K562 (cell line): Measurements from ENCODE around the gene DENND2A. TPM values are rescaled to one million over a fixed set of nuclear protein-coding genes. Genes with fewer than 3 reads are reported as not detected.

Source experiments
- C11orf30 ChIP-seq: fragments of 450-650 bp; IDR thresholded peaks from 2 replicates; pipeline ENCODE4 v1.6.1; 2016; ENCODE audit warnings: low read depth, mild to moderate bottlenecking
- CBFA2T3 ChIP-seq: fragments of 450-650 bp; IDR thresholded peaks from 2 replicates; pipeline ENCODE4 v1.6.1; 2017
- CC2D1A ChIP-seq: fragments of 450-650 bp; IDR thresholded peaks from 2 replicates; pipeline ENCODE4 v1.6.1; 2017; ENCODE audit warnings: mild to moderate bottlenecking
- EP400 ChIP-seq: fragments of 450-650 bp; IDR thresholded peaks from 2 replicates; pipeline ENCODE4 v1.6.1; 2017; ENCODE audit warnings: antibody characterized with exemption, mild to moderate bottlenecking, moderate library complexity
- EZH2 ChIP-seq: IDR thresholded peaks from 2 replicates; pipeline ENCODE4 v1.6.1; 2012; ENCODE audit warnings: low read depth, mild to moderate bottlenecking, inconsistent platforms, low read length, borderline replicate concordance
- MAFF ChIP-seq: IDR thresholded peaks from 2 replicates; pipeline ENCODE4 v1.6.1; 2012; ENCODE audit warnings: low read length, improper control_type of control experiment
- MGA ChIP-seq: fragments of 450-650 bp; IDR thresholded peaks from 2 replicates; pipeline ENCODE4 v1.6.1; 2016; ENCODE audit warnings: mild to moderate bottlenecking, moderate library complexity
- ZBTB7A ChIP-seq: IDR thresholded peaks from 2 replicates; pipeline ENCODE4 v1.6.1; 2011; ENCODE audit warnings: low read depth, mild to moderate bottlenecking, low read length, moderate library complexity, borderline replicate concordance; ENCODE audit not compliant: control insufficient read depth
- ZNF609 ChIP-seq: sonication (generic); formaldehyde crosslinking; IDR thresholded peaks from 2 replicates; pipeline ENCODE4 v1.8.1; 2023; ENCODE audit warnings: missing genetic modification reagents, mild to moderate bottlenecking, borderline replicate concordance
- ZNF644 ChIP-seq: fragments of 200-800 bp; sonication (Bioruptor generic); IDR thresholded peaks from 2 replicates; pipeline ENCODE4 v1.6.1; 2016; ENCODE audit warnings: low read depth, missing genetic modification characterization, missing compliant biosample characterization
- polyA plus RNA-seq, 8 experiments: library from polyadenylated mRNA; depleted of rRNA in 4 of 8; stranded (reverse) in 5 of 8; unstranded in 3 of 8; fragments of >200 nt; fragmentation: Nextera tagmentation in 2 of 8; fragmentation: Illumina TruSeq in 1 of 8; extraction: Ambion mirVana in 2 of 8; extraction: Trizol in 1 of 8; gene quantifications; 2 replicates each; pipeline versions ENCODE4 v1.2.1 to v1.2.3, GENCODE V29; 2011 to 2014; ENCODE audit warnings: inconsistent platforms in 1 of 8, missing spikeins in 1 of 8
- total RNA-seq, 7 experiments: library from RNA; depleted of rRNA in 6 of 7; stranded (reverse); fragments of >200 nt in 6 of 7; fragmentation: Illumina TruSeq in 2 of 7; extraction: Trizol in 2 of 7; gene quantifications; 2 replicates each; pipeline versions ENCODE4 v1.2.1 to v1.2.3, GENCODE V29; 2011 to 2021; ENCODE audit warnings: low replicate concordance in 1 of 7

DENND2A gene
- total and polyA plus RNA-seq, 9 of the 15 experiments (the other 6 are each of a cell fraction or from before 2014, with no cell fraction given): not detected

GRCh38 chr7:140485500-140486265 lies 154.9 kb downstream of the DENND2A start (continued):
- TF ChIP-seq MGA (0 out of 2 replicates have a peak, but pooled peaks have one; percentile 10), EZH2 (no peak), CC2D1A (peak; percentile 88; the same call in 1 of the 2 replicates), C11orf30 (peak; percentile 95), MAFF (peak; percentile 64), EP400 (0 out of 2 replicates have a peak, but pooled peaks have one; percentile 27), CBFA2T3 (peak; percentile 35; the same call in 1 of the 2 replicates), ZBTB7A (no peak), ZNF609 (CRISPR knock-in tag) (no peak), ZNF644 (tag) (no peak)
